Glutamatergic neuron (in vitro differentiated cells): ENCODE measurements around the gene RBFOX2. TPM values are rescaled to one million over a fixed set of nuclear protein-coding genes. Genes with fewer than 3 reads are reported as not detected.

Source experiments
- DNase-seq: peaks from one replicate; pipeline ENCODE4 v3.0.0; 2022
- H3K27ac Mint-ChIP-seq: one replicate; pipeline ENCODE4 v1.8.0; 2020; ENCODE audit warnings: mild to moderate bottlenecking, mixed read lengths, inconsistent platforms; ENCODE audit not compliant: unreplicated experiment
- H3K27me3 Mint-ChIP-seq: one replicate; pipeline ENCODE4 v1.8.0; 2020; ENCODE audit warnings: mild to moderate bottlenecking, moderate library complexity, mixed read lengths, inconsistent platforms; ENCODE audit not compliant: unreplicated experiment
- H3K36me3 Mint-ChIP-seq: one replicate; pipeline ENCODE4 v1.8.0; 2020; ENCODE audit warnings: mild to moderate bottlenecking, mixed read lengths, inconsistent platforms; ENCODE audit not compliant: unreplicated experiment
- H3K4me1 Mint-ChIP-seq: one replicate; pipeline ENCODE4 v1.8.0; 2020; ENCODE audit warnings: mild to moderate bottlenecking, low read depth, mixed read lengths, inconsistent platforms; ENCODE audit not compliant: unreplicated experiment
- H3K4me3 Mint-ChIP-seq: one replicate; pipeline ENCODE4 v1.8.0; 2020; ENCODE audit warnings: mild to moderate bottlenecking, mixed read lengths, inconsistent platforms; ENCODE audit not compliant: unreplicated experiment
- H3K9me3 Mint-ChIP-seq: one replicate; pipeline ENCODE4 v1.8.0; 2020; ENCODE audit warnings: mild to moderate bottlenecking, moderate library complexity, mixed read lengths, inconsistent platforms; ENCODE audit not compliant: unreplicated experiment
- CTCF ChIP-seq: fragments of 200-600 bp; sonication (generic); IDR thresholded peaks from one replicate; pipeline ENCODE4 v1.5.0; 2021; ENCODE audit not compliant: partially characterized antibody, unreplicated experiment
- total RNA-seq: library from RNA; stranded (reverse); fragmentation: NEBNext Ultra II Directional; extraction: Animal tissue kit (Norgen Biotek cat#: 25700); gene quantifications from one replicate; pipeline ENCODE4 v1.2.1, GENCODE V29; 2021; ENCODE audit not compliant: unreplicated experiment

Gene RBFOX2
- total RNA-seq, 1 donor from 2014 or later = 380 TPM

DNA sequence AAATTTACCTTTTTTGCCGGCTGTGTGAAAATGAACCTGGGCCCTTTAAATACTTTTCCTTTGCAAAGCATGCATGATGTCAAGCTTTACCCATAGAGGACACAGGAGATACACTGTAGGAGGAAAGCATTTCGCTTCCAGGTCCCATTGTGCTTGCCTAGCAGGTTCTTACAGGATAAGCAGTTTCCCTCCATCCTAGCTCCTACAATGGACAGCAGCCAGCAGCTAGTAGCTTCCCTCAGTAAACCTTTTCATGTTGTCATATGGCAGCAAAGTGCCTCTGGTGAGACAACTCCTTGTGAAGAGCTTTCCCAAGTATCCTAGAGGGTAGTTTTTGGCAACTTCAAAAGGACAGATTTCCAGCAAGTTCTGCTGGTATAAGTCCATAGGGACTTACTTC lies 78.4 kb downstream of the RBFOX2 start:
- Mint-ChIP-seq H3K27me3 (no peaks in the 10 kb centered on the region), H3K27ac (no peak overlapping the region), H3K4me1 (no peaks in the 10 kb centered on the region), H3K4me3 (no peak overlapping the region), H3K9me3 (no peaks in the 10 kb centered on the region), H3K36me3 (no peaks in the 10 kb centered on the region)
- no peak for DNase-seq
- no peak for TF ChIP-seq CTCF

DNA sequence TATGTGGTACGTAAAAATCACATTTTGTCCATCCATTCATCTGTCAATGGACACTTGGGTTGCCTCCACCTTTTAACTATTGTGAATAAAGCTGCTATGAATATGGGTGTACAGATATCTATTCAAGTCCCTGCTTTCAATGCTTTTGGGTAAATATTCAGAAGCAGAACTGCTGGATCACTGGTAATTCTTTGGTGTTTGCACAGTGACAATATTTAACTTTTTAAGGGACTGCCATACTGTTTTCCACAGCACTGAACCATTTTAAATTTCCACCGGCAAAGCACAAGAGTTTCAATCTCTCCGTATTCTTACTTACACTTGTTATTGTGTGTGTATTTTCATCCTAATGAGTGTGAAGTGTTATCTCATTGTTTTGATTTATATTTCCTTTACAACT lies 79.4 kb downstream of the RBFOX2 start:
- no peak for TF ChIP-seq CTCF
- no peak for DNase-seq
- Mint-ChIP-seq H3K4me1 (no peaks in the 10 kb centered on the region), H3K36me3 (no peaks in the 10 kb centered on the region), H3K27ac (no peak overlapping the region), H3K4me3 (no peak overlapping the region), H3K27me3 (no peaks in the 10 kb centered on the region), H3K9me3 (no peaks in the 10 kb centered on the region)

GRCh38 chr22:35947794-35948425 lies 80.7 kb downstream of the RBFOX2 start:
- Mint-ChIP-seq H3K27me3 (no peaks in the 10 kb centered on the region), H3K4me3 (no peak overlapping the region)
- no peak for TF ChIP-seq CTCF

DNA sequence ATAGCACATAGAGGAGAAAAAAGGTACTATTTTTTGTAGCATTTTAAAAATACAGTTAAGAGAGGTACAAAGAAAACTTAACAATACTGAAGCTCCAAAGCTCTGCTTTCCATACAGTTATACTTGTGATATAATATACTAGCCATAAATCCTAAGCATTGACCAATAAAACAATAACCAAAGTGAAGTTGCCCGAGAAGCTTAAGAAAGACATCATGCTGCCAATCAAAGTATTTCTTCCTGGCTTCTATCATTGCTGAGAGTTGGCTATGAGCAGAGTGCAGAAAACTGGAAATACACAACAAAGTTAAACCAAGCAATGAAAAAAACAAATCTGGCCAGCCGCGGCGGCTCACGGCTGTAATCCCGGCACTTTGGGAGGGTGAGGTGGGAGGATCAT lies 84.2 kb downstream of the RBFOX2 start:
- no peaks in the 10 kb centered on the region for H3K27me3 Mint-ChIP-seq
- H3K4me1 Mint-ChIP-seq = no peaks in the 10 kb centered on the region
- H3K36me3 Mint-ChIP-seq = no peaks in the 10 kb centered on the region

More at GRCh38 chr22:35947794-35948425, 80.7 kb downstream of the RBFOX2 start:
- no peak for DNase-seq
- Mint-ChIP-seq H3K27ac (no peak overlapping the region), H3K4me1 (no peaks in the 10 kb centered on the region), H3K36me3 (no peaks in the 10 kb centered on the region), H3K9me3 (no peaks in the 10 kb centered on the region)

More for the DNA sequence above, 84.2 kb downstream of the RBFOX2 start:
- no peak overlapping the region for H3K4me3 Mint-ChIP-seq
- TF ChIP-seq CTCF = no peak
- H3K9me3 Mint-ChIP-seq = no peaks in the 10 kb centered on the region
- H3K27ac Mint-ChIP-seq = no peak overlapping the region
- no peak for DNase-seq
